Cardiac fibroblast (primary cell): ENCODE results near the gene C4orf51.
"Not testable (repeated sequence)": the region's sequence is repeated elsewhere in the genome, so short reads cannot be mapped to it uniquely, and the experiment has no call there.

ENCODE experiments used
- DNase-seq, 2 donors: peaks; one replicate each; pipeline versions ENCODE4 v3.0.0 to v3.0.0-alpha.2; 2010; ENCODE audit warnings: low read depth in 2 of 2
- H3K4me3 ChIP-seq, 2 donors: replicated peaks in 1 of 2; 1 replicate in 1 of 2; 2 replicates in 1 of 2; pipeline ENCODE4 v1.5.1; 2011; ENCODE audit warnings: low read depth in 2 of 2, low read length in 2 of 2, mild to moderate bottlenecking in 2 of 2, moderate library complexity in 1 of 2
- CTCF ChIP-seq: IDR thresholded peaks from one replicate; pipeline ENCODE4 v1.5.1; 2011; ENCODE audit warnings: low read depth, mild to moderate bottlenecking, low read length, inconsistent platforms

C4orf51 gene

GRCh38 chr4:145681518-145681917 is 1.6 kb downstream of the C4orf51 start:
- H3K4me3 ChIP-seq, result no peak overlapping the region
- no peak for TF ChIP-seq CTCF
- DNase-seq, result no peak

GRCh38 chr4:145681956-145682355 is 2.0 kb downstream of the C4orf51 start:
- TF ChIP-seq CTCF, result no peak

GRCh38 chr4:145686991-145687390 is 7.0 kb downstream of the C4orf51 start:
- no peak for TF ChIP-seq CTCF
- H3K4me3 ChIP-seq, result no peak overlapping the region
- DNase-seq, result no peak

More at GRCh38 chr4:145681956-145682355, 2.0 kb downstream of the C4orf51 start:
- H3K4me3 ChIP-seq, result no peak overlapping the region
- DNase-seq, result peak in 1 of 2 donors; percentile 43

- no peak overlapping the region for H3K4me3 ChIP-seq
- no peak for DNase-seq
- no peak for TF ChIP-seq CTCF
These were observed 10.7 kb downstream of the C4orf51 start for GRCh38 chr4:145690610-145691009.

GRCh38 chr4:145691416-145691815 is 11.5 kb downstream of the C4orf51 start:
- DNase-seq, result not testable (repeated sequence)

GRCh38 chr4:145694929-145695328 is 15.0 kb downstream of the C4orf51 start:
- no peak for TF ChIP-seq CTCF
- no peak for DNase-seq

More at GRCh38 chr4:145691416-145691815, 11.5 kb downstream of the C4orf51 start:
- not testable (repeated sequence) for H3K4me3 ChIP-seq

GRCh38 chr4:145697332-145697731 is 17.4 kb downstream of the C4orf51 start:
- no peak for DNase-seq
- no peak for TF ChIP-seq CTCF
- H3K4me3 ChIP-seq, result no peak overlapping the region

More at GRCh38 chr4:145694929-145695328, 15.0 kb downstream of the C4orf51 start:
- no peak overlapping the region for H3K4me3 ChIP-seq

- H3K4me3 ChIP-seq, result no peak overlapping the region
- TF ChIP-seq CTCF, result no peak
- DNase-seq, result no peak
These were observed 18.6 kb downstream of the C4orf51 start for GRCh38 chr4:145698507-145698906.
